Measurements from ENCODE around the gene MINDY2.
"Not testable (repeated sequence)": the region's sequence is repeated elsewhere in the genome, so short reads cannot be mapped to it uniquely, and the experiment has no call there.

Gene MINDY2

DNA sequence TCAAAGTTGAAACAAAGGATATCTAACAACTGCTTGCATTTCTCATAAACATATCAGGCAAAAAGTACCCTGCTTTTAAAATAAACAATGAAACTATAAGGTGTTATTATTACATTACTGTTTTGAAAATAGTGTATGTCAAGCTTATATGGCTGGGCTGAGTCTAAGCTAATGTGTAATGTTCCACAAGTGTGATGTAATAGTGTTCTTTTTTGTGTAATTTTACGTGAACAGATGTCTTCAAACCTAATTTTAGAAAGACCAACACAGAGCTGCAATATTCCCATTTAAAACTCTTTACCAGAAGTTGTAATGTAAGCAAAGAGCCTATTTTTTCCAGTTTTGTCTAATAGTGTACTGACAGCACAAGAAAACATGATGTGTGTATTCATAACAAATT, 34.0 kb downstream of the MINDY2 start:
- no peak for DNase-seq (ENCODE audit: low read depth)
- no peak overlapping the region for H3K4me3 ChIP-seq (ENCODE audit: low read length)
- TF ChIP-seq, protein P1, sequence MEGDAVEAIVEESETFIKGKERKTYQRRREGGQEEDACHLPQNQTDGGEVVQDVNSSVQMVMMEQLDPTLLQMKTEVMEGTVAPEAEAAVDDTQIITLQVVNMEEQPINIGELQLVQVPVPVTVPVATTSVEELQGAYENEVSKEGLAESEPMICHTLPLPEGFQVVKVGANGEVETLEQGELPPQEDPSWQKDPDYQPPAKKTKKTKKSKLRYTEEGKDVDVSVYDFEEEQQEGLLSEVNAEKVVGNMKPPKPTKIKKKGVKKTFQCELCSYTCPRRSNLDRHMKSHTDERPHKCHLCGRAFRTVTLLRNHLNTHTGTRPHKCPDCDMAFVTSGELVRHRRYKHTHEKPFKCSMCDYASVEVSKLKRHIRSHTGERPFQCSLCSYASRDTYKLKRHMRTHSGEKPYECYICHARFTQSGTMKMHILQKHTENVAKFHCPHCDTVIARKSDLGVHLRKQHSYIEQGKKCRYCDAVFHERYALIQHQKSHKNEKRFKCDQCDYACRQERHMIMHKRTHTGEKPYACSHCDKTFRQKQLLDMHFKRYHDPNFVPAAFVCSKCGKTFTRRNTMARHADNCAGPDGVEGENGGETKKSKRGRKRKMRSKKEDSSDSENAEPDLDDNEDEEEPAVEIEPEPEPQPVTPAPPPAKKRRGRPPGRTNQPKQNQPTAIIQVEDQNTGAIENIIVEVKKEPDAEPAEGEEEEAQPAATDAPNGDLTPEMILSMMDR (IDR thresholded peaks at IDR 0.05; ENCODE audit: insufficient read depth, low read depth, low read length, missing control alignments) = no peak

DNA sequence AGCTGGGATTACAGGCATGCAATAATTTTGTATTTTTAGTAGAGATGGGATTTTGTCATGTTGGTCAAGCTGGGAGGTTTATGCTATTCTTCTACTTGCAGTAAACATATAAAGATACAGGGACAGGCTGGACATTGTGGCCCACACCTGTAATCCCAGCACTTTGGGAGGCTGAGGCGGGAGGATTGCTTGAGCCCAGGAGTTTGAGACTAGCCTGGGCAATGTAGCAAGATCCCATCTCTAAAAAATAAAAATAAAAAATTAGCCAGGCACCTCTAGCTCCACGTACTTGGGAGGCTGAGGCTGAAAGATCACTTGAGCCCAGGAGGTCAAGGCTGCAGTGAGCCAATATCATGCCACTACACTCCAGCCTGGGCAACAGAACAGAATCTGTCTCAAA, 52.2 kb downstream of the MINDY2 start:
- not testable (repeated sequence) for H3K4me3 ChIP-seq (ENCODE audit: low read length); DNase-seq (ENCODE audit: low read depth)

DNA sequence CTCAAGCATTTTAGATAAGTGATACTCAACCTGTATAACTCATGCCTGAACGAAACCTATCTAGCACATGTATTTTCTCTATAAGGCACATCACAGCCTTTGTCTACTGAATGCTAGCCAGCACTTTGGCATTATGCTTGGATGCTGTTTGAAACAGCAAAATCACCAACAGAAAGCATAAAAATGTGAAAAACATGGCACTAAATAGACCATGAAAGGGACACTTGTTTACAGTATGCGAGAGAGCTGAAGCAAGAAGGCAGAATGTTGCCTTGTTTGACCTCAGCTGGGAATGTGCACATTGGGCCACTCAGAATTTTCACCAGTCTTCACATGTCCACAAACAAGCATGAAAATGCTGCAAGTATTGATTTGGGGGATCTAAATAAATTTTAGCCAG, 59.5 kb downstream of the MINDY2 start:
- H3K4me3 ChIP-seq (ENCODE audit: low read length) = no peak overlapping the region
- TF ChIP-seq, protein P1 (IDR thresholded peaks at IDR 0.05; ENCODE audit: insufficient read depth, low read depth, low read length, missing control alignments) = no peak
- DNase-seq (ENCODE audit: low read depth) = no peak

DNA sequence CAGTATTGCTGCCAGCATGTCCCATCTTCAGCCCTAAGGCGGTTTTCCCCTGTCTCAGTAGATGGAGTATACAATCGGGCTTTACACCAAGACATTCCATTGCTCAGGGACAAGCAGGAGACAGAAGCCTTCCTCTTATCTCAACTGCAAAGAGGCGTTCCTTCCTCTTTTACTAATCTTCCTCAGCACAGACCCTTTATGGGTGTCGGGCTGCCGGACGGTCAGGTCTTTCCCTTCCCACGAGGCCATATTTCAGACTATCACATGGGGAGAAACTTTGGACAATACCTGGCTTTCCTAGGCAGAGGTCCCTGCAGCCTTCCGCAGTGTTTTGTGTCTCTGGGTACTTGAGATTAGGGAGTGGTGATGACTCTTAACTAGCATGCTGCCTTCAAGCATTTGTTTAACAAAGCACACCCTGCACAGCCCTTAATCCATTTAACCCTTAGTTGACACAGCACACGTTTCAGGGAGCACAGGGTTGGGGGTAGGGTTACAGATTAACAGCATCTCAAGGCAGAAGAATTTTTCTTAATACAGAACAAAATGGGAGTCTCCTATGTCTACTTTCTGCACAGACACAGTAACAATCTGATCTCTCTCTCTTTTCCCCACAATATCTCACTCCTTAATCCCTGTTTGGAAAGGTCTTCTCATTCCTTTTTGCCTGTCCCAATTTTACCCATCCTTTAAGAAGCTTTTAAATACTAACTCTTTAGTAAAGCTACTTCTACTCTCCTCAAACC, 62.8 kb downstream of the MINDY2 start:
- H3K4me3 ChIP-seq (ENCODE audit: low read length); DNase-seq (ENCODE audit: low read depth): not testable (repeated sequence)

DNA sequence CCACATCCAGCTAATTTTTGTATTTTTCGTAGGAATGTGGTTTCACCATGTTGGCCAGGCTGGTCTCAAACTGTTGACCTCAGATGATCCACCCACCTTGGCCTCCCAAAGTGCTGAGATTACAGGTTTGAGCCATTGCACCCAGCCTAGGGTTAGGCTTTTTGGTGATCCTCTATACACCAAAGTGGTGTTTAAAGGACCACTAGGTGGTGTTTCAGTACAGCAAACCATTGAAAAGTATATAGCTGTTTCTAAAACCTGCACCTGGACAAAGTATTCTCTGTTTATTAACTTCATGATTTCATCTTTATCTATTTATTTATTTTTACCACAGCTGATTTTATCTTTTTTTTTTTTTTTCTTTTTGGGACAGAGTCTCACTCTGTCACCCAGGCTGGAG, 68.4 kb downstream of the MINDY2 start:
- TF ChIP-seq, protein P1 (IDR thresholded peaks at IDR 0.05; ENCODE audit: insufficient read depth, low read depth, low read length, missing control alignments) = peak; percentile 41
- H3K4me3 ChIP-seq (ENCODE audit: low read length) = no peak overlapping the region
- DNase-seq (ENCODE audit: low read depth) = peak; percentile 24

DNA sequence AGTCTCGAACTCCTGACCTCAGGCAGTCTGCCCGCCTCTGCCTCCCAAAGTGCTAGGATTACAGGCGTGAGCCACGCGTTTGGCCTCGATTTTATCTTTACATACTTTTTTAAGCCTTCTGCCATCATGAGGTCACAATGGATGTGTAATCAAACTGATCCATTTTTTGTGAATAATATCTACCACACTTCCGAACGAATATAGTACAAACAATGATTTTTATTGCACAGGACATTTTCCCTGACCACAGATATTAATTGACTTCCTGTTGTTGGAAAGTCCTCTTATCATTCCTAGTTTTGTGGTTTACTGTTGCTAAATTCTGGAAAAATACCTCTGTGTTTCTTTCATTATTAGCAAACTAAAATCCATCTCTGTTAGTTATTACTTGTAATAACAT, 68.9 kb downstream of the MINDY2 start:
- TF ChIP-seq, protein P1 (IDR thresholded peaks at IDR 0.05; ENCODE audit: insufficient read depth, low read depth, low read length, missing control alignments) = no peak
- DNase-seq (ENCODE audit: low read depth) = no peak
- no peak overlapping the region for H3K4me3 ChIP-seq (ENCODE audit: low read length)

DNA sequence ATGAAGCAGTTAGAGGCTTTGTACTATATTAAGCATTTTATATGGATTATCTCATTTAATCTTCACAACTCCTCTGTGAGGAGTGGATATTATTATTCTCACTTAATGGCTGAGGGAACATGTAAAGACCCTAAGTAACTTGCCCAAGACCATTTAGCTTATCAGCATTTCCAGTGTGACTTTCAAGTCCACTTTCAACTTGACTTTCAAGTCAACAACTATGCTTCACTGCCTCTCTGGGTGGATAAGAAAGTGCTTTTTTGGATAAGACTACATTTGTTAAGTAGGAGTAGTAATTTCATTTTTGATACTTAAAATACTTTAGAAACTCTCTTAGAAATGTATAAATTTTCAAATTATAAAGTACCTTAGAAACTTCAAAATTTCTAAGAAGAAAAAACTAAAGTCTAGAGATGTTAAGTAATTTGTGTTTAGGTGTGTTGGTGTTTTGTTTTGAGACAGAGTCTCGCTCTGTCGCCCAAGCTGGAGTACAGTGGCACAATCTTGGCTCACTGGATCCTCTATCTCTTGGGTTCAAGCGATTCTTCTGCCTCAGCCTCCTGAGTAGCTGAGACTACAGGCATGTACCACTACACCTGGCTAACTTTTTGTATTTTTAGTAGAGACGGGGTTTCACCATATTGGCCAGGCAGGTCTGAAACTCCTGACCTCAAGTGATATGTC, 71.8 kb downstream of the MINDY2 start:
- TF ChIP-seq, protein P1 (IDR thresholded peaks at IDR 0.05; ENCODE audit: insufficient read depth, low read depth, low read length, missing control alignments) = no peak
- no peak overlapping the region for H3K4me3 ChIP-seq (ENCODE audit: low read length)
- no peak for DNase-seq (ENCODE audit: low read depth)

DNA sequence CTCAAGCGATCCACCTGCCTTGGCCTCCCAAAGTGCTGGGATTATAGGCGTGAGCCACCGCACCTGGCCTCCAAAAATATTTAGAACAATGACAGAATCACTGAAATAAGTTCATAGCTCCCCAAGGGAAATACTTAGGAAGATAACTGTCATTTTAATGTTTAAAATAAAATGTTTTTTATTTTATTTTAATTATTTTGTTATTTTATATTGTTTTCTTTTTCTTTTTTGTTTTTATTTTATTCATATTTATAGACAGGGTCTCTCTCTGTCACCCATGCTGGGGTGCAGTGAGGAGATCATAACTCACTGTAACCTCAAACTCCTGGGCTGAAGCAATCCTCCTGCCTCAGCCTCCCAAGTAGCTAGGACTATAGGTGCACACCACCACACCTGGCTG, 80.1 kb downstream of the MINDY2 start:
- not testable (repeated sequence) for DNase-seq (ENCODE audit: low read depth); H3K4me3 ChIP-seq (ENCODE audit: low read length)
